Tibial nerve (tissue), 4 donors: ENCODE measurements around the gene CAMK2B. TPM values are rescaled to one million over a fixed set of nuclear protein-coding genes. Genes with fewer than 3 reads are reported as not detected.

Experiments used
- DNase-seq, 2 donors: peaks; one replicate each; pipeline ENCODE4 v3.0.0-alpha.2; 2019; ENCODE audit warnings: low spot score in 2 of 2
- H3K27ac ChIP-seq, 4 donors: fragments of 200-600 bp; sonication (generic) in 3 of 4; one replicate each; pipeline ENCODE4 v1.5.1; 2017 to 2019; ENCODE audit warnings: mild to moderate bottlenecking in 1 of 4
- H3K27me3 ChIP-seq, 2 donors: fragments of 200-600 bp; sonication (generic) in 1 of 2; one replicate each; pipeline versions ENCODE4 v1.5.1 to v1.6.0; 2017 to 2019
- H3K36me3 ChIP-seq, 3 donors: fragments of 200-600 bp; sonication (generic); one replicate each; pipeline ENCODE4 v1.5.1; 2018 to 2019
- H3K4me1 ChIP-seq, 4 donors: fragments of 200-600 bp; sonication (generic) in 3 of 4; one replicate each; pipeline ENCODE4 v1.5.1; 2017 to 2019
- H3K4me3 ChIP-seq, 4 donors: fragments of 200-600 bp; sonication (generic) in 3 of 4; one replicate each; pipeline ENCODE4 v1.5.1; 2017 to 2019; ENCODE audit warnings: mild to moderate bottlenecking in 1 of 4, moderate library complexity in 1 of 4
- H3K9me3 ChIP-seq, 4 donors: fragments of 200-600 bp; sonication (generic) in 3 of 4; one replicate each; pipeline ENCODE4 v1.5.1; 2017 to 2019
- CTCF ChIP-seq, 5 experiments: fragments of 200-600 bp in 3 of 5; fragments of 450-650 bp in 2 of 5; sonication (generic) in 3 of 5; IDR thresholded peaks; one replicate each; pipeline ENCODE4 v1.5.1; 2016 to 2019; ENCODE audit warnings: antibody characterized with exemption in 5 of 5, mild to moderate bottlenecking in 3 of 5, moderate library complexity in 2 of 5
- EP300 ChIP-seq, 2 donors: sonication (generic); formaldehyde crosslinking; IDR thresholded peaks; one replicate each; pipeline ENCODE4 v1.6.1; 2017; ENCODE audit warnings: antibody characterized with exemption in 2 of 2, mild to moderate bottlenecking in 1 of 2
- POLR2A ChIP-seq, 2 donors: fragments of 450-650 bp; IDR thresholded peaks; one replicate each; pipeline ENCODE4 v1.6.1; 2017; ENCODE audit warnings: antibody characterized with exemption in 2 of 2, mild to moderate bottlenecking in 2 of 2, moderate library complexity in 2 of 2
- WGBS, 2 donors: methylation state at CpG; one replicate each; pipeline ENCODE4 v1.1.5; 2018; 5-methylcytosine and 5-hydroxymethylcytosine counted together
- total RNA-seq, 4 donors: library from RNA; depleted of rRNA; stranded (reverse); fragments of >200 nt; gene quantifications; one replicate each; pipeline ENCODE4 v1.1.0, GENCODE V29; 2016

Gene CAMK2B
- total RNA-seq, 4 donors from 2014 or later = 9.0 to 14.7 (median 10.9) TPM

- Histone ChIP-seq H3K4me3 (no peak overlapping the region), H3K36me3 (no peaks in the 10 kb centered on the region), H3K27me3 (peaks cover 0 to 2% of the 10 kb centered on the region in 2 donors), H3K4me1 (no peaks in the 10 kb centered on the region), H3K9me3 (no peaks in the 10 kb centered on the region), H3K27ac (peak overlapping the region in 1 of 4 donors; percentile 29)
- WGBS, 2 donors = 84 to 89% methylated on average over 5 of the region's 5 CpGs
- no peak for TF ChIP-seq POLR2A (IDR thresholded peaks at IDR 0.05)
- no peak for TF ChIP-seq EP300 (IDR thresholded peaks at IDR 0.05)
- no peak for TF ChIP-seq CTCF (IDR thresholded peaks at IDR 0.05)
- DNase-seq = no peak
Measured at GRCh38 chr7:44268671-44269070, 56.7 kb downstream of the CAMK2B start.

- no peak for DNase-seq
- 54 to 60% methylated on average over 12 to 21 of the region's 21 CpGs for WGBS, 2 donors
- H3K27me3 ChIP-seq = peaks cover 0 to 2% of the 10 kb centered on the region in 2 donors
- no peak overlapping the region for H3K4me3 ChIP-seq
- H3K4me1 ChIP-seq = no peaks in the 10 kb centered on the region
- peak overlapping the region in 1 of 4 donors; percentile 29 for H3K27ac ChIP-seq
- H3K36me3 ChIP-seq = no peaks in the 10 kb centered on the region
- H3K9me3 ChIP-seq = no peaks in the 10 kb centered on the region
- TF ChIP-seq CTCF (IDR thresholded peaks at IDR 0.05) (no peak), EP300 (IDR thresholded peaks at IDR 0.05) (no peak), POLR2A (IDR thresholded peaks at IDR 0.05) (no peak)
Measured at GRCh38 chr7:44267719-44268421, 57.5 kb downstream of the CAMK2B start.

GRCh38 chr7:44267178-44267577 is 58.2 kb downstream of the CAMK2B start:
- 90 to 100% methylated on average over 3 of the region's 3 CpGs for WGBS, 2 donors
- TF ChIP-seq EP300 (IDR thresholded peaks at IDR 0.05) (no peak), POLR2A (IDR thresholded peaks at IDR 0.05) (no peak), CTCF (IDR thresholded peaks at IDR 0.05) (no peak)

GRCh38 chr7:44266526-44266925 is 58.9 kb downstream of the CAMK2B start:
- no peaks in the 10 kb centered on the region for H3K9me3 ChIP-seq
- H3K27me3 ChIP-seq = peaks cover 0 to 2% of the 10 kb centered on the region in 2 donors
- DNase-seq = no peak
- no peak overlapping the region for H3K27ac ChIP-seq
- H3K4me1 ChIP-seq = no peaks in the 10 kb centered on the region
- H3K36me3 ChIP-seq = no peaks in the 10 kb centered on the region
- H3K4me3 ChIP-seq = no peak overlapping the region
- TF ChIP-seq POLR2A (IDR thresholded peaks at IDR 0.05) = no peak
- 75 to 97% methylated on average over 2 to 8 of the region's 8 CpGs for WGBS, 2 donors

More at GRCh38 chr7:44267178-44267577, 58.2 kb downstream of the CAMK2B start:
- no peak for DNase-seq
- H3K27ac ChIP-seq = no peak overlapping the region
- no peaks in the 10 kb centered on the region for H3K9me3 ChIP-seq
- no peak overlapping the region for H3K4me3 ChIP-seq
- H3K36me3 ChIP-seq = no peaks in the 10 kb centered on the region
- no peaks in the 10 kb centered on the region for H3K4me1 ChIP-seq
- peaks cover 0 to 2% of the 10 kb centered on the region in 2 donors for H3K27me3 ChIP-seq

GRCh38 chr7:44265728-44266127 is 59.7 kb downstream of the CAMK2B start:
- Histone ChIP-seq H3K4me1 (no peaks in the 10 kb centered on the region), H3K9me3 (no peaks in the 10 kb centered on the region), H3K4me3 (no peak overlapping the region), H3K27me3 (peaks cover 0 to 2% of the 10 kb centered on the region in 2 donors), H3K27ac (no peak overlapping the region), H3K36me3 (no peaks in the 10 kb centered on the region)
- WGBS, 2 donors = 75% methylated on average over 8 of the region's 8 CpGs
- no peak for TF ChIP-seq CTCF (IDR thresholded peaks at IDR 0.05)
- no peak for TF ChIP-seq EP300 (IDR thresholded peaks at IDR 0.05)
- no peak for TF ChIP-seq POLR2A (IDR thresholded peaks at IDR 0.05)
- DNase-seq = no peak
